IMR-90 (cell line): ENCODE results near the gene SLC25A38. TPM values are rescaled to one million over a fixed set of nuclear protein-coding genes. Genes with fewer than 3 reads are reported as not detected.
A peak's percentile ranks its signal among the peaks of the same experiment; 100 is the strongest.

Experiments
- ATAC-seq: fragments of 200-7000 bp; cut with Tn5 transposase; 2 replicates; pipeline ENCODE4 v1.9.1; 2020; ENCODE audit warnings: low read depth, mild to moderate bottlenecking, moderate library complexity
- BruUV-seq: library from RNA; stranded (reverse); fragments of 400-500 nt; replicated peaks from 2 replicates; lab custom pipeline; 2021; lab: Mats Ljungman, UMichigan
- CTCF ChIA-PET: fragments of 300-600 bp; formaldehyde crosslinking; extraction: SDS; loops from one replicate; lab custom pipeline; 2021; ENCODE audit warnings: antibody characterized with exemption; lab: Yijun Ruan, JAX
- POLR2A ChIA-PET: fragments of 300-600 bp; sonication (Branson Sonifier 250); formaldehyde crosslinking; loops from one replicate; lab custom pipeline; 2022; ENCODE audit warnings: antibody characterized with exemption; ENCODE audit not compliant: unreplicated experiment; lab: Charles Lee
- DNase-seq: peaks from one replicate; pipeline ENCODE4 v3.0.0; 2013
- H2AFZ ChIP-seq: replicated peaks from 2 replicates; pipeline ENCODE3; 2013; ENCODE audit warnings: low read length, mild to moderate bottlenecking; ENCODE audit not compliant: poor library complexity
- H2AK5ac ChIP-seq: 2 replicates; pipeline ENCODE4 v1.6.1; 2013; ENCODE audit warnings: low read depth, low read length, inconsistent platforms
- H2AK9ac ChIP-seq: replicated peaks from 2 replicates; pipeline ENCODE3; 2013; ENCODE audit warnings: mild to moderate bottlenecking, low read depth, low read length, moderate library complexity; ENCODE audit not compliant: poor library complexity
- H2BK120ac ChIP-seq: 2 replicates; pipeline ENCODE4 v1.6.1; 2013; ENCODE audit warnings: low read depth, low read length, inconsistent platforms
- H2BK15ac ChIP-seq: 3 replicates; pipeline ENCODE4 v1.6.1; 2013; ENCODE audit warnings: low read depth, low read length, inconsistent platforms
- H2BK20ac ChIP-seq: 2 replicates; pipeline ENCODE4 v1.6.1; 2013; ENCODE audit warnings: low read depth, mild to moderate bottlenecking, inconsistent platforms, low read length, moderate library complexity
- H2BK5ac ChIP-seq: 2 replicates; pipeline ENCODE4 v1.6.1; 2013; ENCODE audit warnings: mild to moderate bottlenecking, low read depth, low read length, inconsistent platforms; ENCODE audit not compliant: poor library complexity, severe bottlenecking
- H3K14ac ChIP-seq: replicated peaks from 2 replicates; pipeline ENCODE4 v1.6.1; 2013; ENCODE audit warnings: low read depth, low read length, inconsistent platforms
- H3K18ac ChIP-seq: 2 replicates; pipeline ENCODE4 v1.6.1; 2013; ENCODE audit warnings: low read depth, low read length, control low read depth
- H3K23ac ChIP-seq: 2 replicates; pipeline ENCODE4 v1.6.1; 2013; ENCODE audit warnings: low read depth, low read length, inconsistent platforms
- H3K27ac ChIP-seq: 2 replicates; pipeline ENCODE4 v1.5.1; 2013; ENCODE audit warnings: mild to moderate bottlenecking, control low read depth, low read length; ENCODE audit not compliant: insufficient read depth
- H3K27me3 ChIP-seq: 2 replicates; pipeline ENCODE4 v1.6.1; 2013; ENCODE audit warnings: low read length; ENCODE audit not compliant: control insufficient read depth, insufficient read depth
- H3K36me3 ChIP-seq: 2 replicates; pipeline ENCODE4 v1.6.1; 2013; ENCODE audit warnings: low read length, mixed read lengths; ENCODE audit not compliant: control insufficient read depth, insufficient read depth
- H3K4ac ChIP-seq: 2 replicates; pipeline ENCODE4 v1.6.1; 2013; ENCODE audit warnings: low read depth, low read length, inconsistent platforms
- H3K4me1 ChIP-seq: 2 replicates; pipeline ENCODE4 v1.6.1; 2013; ENCODE audit warnings: low read length, mixed read lengths; ENCODE audit not compliant: control insufficient read depth, insufficient read depth
- H3K4me2 ChIP-seq: 2 replicates; pipeline ENCODE4 v1.6.1; 2013; ENCODE audit warnings: low read depth, mild to moderate bottlenecking, control low read depth, low read length, moderate library complexity
- H3K4me3 ChIP-seq: 2 replicates; pipeline ENCODE4 v1.5.1; 2013; ENCODE audit warnings: low read depth, mild to moderate bottlenecking, control low read depth, low read length, moderate library complexity; ENCODE audit not compliant: insufficient read depth
- H3K56ac ChIP-seq: 2 replicates; pipeline ENCODE4 v1.6.1; 2013; ENCODE audit warnings: low read length, inconsistent platforms; ENCODE audit not compliant: insufficient read depth; ENCODE audit errors: extremely low read depth
- H3K79me1 ChIP-seq, 2 experiments: 2 replicates each; pipeline ENCODE4 v1.6.1; 2013; ENCODE audit warnings: low read length in 2 of 2, inconsistent platforms in 1 of 2, low read depth in 1 of 2
- H3K9ac ChIP-seq: 2 replicates; pipeline ENCODE4 v1.6.1; 2013; ENCODE audit warnings: low read depth, low read length, control low read depth
- H3K9me1 ChIP-seq: 2 replicates; pipeline ENCODE4 v1.6.1; 2013; ENCODE audit warnings: low read length, inconsistent platforms; ENCODE audit not compliant: insufficient read depth
- H3K9me3 ChIP-seq: 2 replicates; pipeline ENCODE4 v1.6.1; 2013; ENCODE audit warnings: low read length; ENCODE audit not compliant: control insufficient read depth, insufficient read depth
- H4K20me1 ChIP-seq: 2 replicates; pipeline ENCODE4 v1.6.1; 2013; ENCODE audit warnings: low read length, inconsistent platforms; ENCODE audit not compliant: insufficient read depth
- H4K5ac ChIP-seq: 2 replicates; pipeline ENCODE4 v1.6.1; 2013; ENCODE audit warnings: mild to moderate bottlenecking, low read depth, low read length, control low read depth
- H4K8ac ChIP-seq, 2 experiments: 2 replicates each; pipeline ENCODE4 v1.6.1; 2013; ENCODE audit warnings: low read depth in 2 of 2, low read length in 2 of 2, control low read depth in 1 of 2, inconsistent platforms in 1 of 2
- H4K91ac ChIP-seq: 2 replicates; pipeline ENCODE4 v1.6.1; 2013; ENCODE audit warnings: low read depth, low read length, inconsistent platforms; ENCODE audit not compliant: insufficient read depth
- BHLHE40 ChIP-seq: fragments of 150-350 bp; IDR thresholded peaks from 2 replicates; pipeline ENCODE4 v1.6.1; 2016; ENCODE audit warnings: mild to moderate bottlenecking, low read depth, low read length
- CEBPB ChIP-seq: IDR thresholded peaks from 2 replicates; pipeline ENCODE4 v1.6.1; 2012; ENCODE audit warnings: low read depth, low read length, improper control_type of control experiment
- CHD1 ChIP-seq: IDR thresholded peaks from 2 replicates; pipeline ENCODE4 v1.6.1; 2012; ENCODE audit warnings: low read depth, low read length, improper control_type of control experiment
- CTCF ChIP-seq: conservative IDR thresholded peaks from 2 replicates; pipeline ENCODE4 v1.5.1; 2012; ENCODE audit warnings: mild to moderate bottlenecking, low read depth, low read length, improper control_type of control experiment
- ELK1 ChIP-seq: fragments of 150-350 bp; IDR thresholded peaks from 2 replicates; pipeline ENCODE4 v1.6.1; 2016; ENCODE audit warnings: low read depth, mild to moderate bottlenecking, low read length, moderate library complexity, borderline replicate concordance
- MAFK ChIP-seq: IDR thresholded peaks from 2 replicates; pipeline ENCODE4 v1.6.1; 2012; ENCODE audit warnings: low read depth, low read length, improper control_type of control experiment
- MAZ ChIP-seq: IDR thresholded peaks from 2 replicates; pipeline ENCODE4 v1.6.1; 2012; ENCODE audit warnings: low read depth, mild to moderate bottlenecking, low read length, improper control_type of control experiment, moderate library complexity, borderline replicate concordance
- MXI1 ChIP-seq: IDR thresholded peaks from 2 replicates; pipeline ENCODE4 v1.6.1; 2012; ENCODE audit warnings: low read depth, mild to moderate bottlenecking, low read length, moderate library complexity, borderline replicate concordance
- NFE2L2 ChIP-seq: fragments of 150-350 bp; IDR thresholded peaks from 2 replicates; pipeline ENCODE4 v1.6.1; 2016; ENCODE audit warnings: low read depth, mild to moderate bottlenecking, low read length
- POLR2A ChIP-seq: IDR thresholded peaks from 2 replicates; pipeline ENCODE4 v1.6.1; 2012; ENCODE audit warnings: mild to moderate bottlenecking, low read depth, low read length
- RAD21 ChIP-seq: IDR thresholded peaks from 2 replicates; pipeline ENCODE4 v1.6.1; 2012; ENCODE audit warnings: low read length, improper control_type of control experiment
- RCOR1 ChIP-seq: IDR thresholded peaks from 2 replicates; pipeline ENCODE4 v1.6.1; 2012; ENCODE audit warnings: mild to moderate bottlenecking, low read length, improper control_type of control experiment; ENCODE audit not compliant: insufficient replicate concordance
- RFX5 ChIP-seq: IDR thresholded peaks from 2 replicates; pipeline ENCODE4 v1.8.0; 2012; ENCODE audit warnings: low read depth, mild to moderate bottlenecking, low read length, moderate library complexity
- SMC3 ChIP-seq: fragments of 150-350 bp; IDR thresholded peaks from 2 replicates; pipeline ENCODE4 v1.6.1; 2016; ENCODE audit warnings: low read depth, mild to moderate bottlenecking, antibody characterized with exemption, low read length, moderate library complexity
- WGBS, 2 experiments: methylation state at CpG; one replicate each; pipeline versions ENCODE4 v1.1.5 to v1.1.7; 2013; ENCODE audit warnings: missing lambda C conversion rate in 2 of 2; ENCODE audit not compliant: insufficient read length in 1 of 2; ENCODE audit errors: extremely low coverage in 2 of 2; 5-methylcytosine and 5-hydroxymethylcytosine counted together
- dilution Hi-C: fragments of 300-500 bp; cut with HindIII; formaldehyde crosslinking; loops from one replicate; pipeline ENCODE4 v1.14.3; 2018; ENCODE audit warnings: low sequenced_read_pairs; ENCODE audit not compliant: unreplicated experiment
- in situ Hi-C: fragments of 300-500 bp; cut with MboI; formaldehyde crosslinking; loops from 3 replicates; pipeline ENCODE4 v1.14.3; 2019; ENCODE audit warnings: low sequenced_read_pairs, inconsistent platforms, mixed read lengths
- intact Hi-C: fragments of 100-400 bp; cut with micrococcal nuclease; formaldehyde crosslinking; loops from 2 replicates; pipeline ENCODE4 v1.10.0; 2022
- polyA plus RNA-seq, 3 experiments: library from polyadenylated mRNA; depleted of rRNA; stranded (reverse); fragments of >200 nt; gene quantifications; 2 replicates each; pipeline ENCODE4 v1.2.3, GENCODE V29; 2012; ENCODE audit warnings: low replicate concordance in 1 of 3
- total RNA-seq: library from RNA; depleted of rRNA; stranded (reverse); fragments of >200 nt; gene quantifications from 2 replicates; pipeline ENCODE4 v1.2.3, GENCODE V29; 2012

SLC25A38 gene
- total and polyA plus RNA-seq, 2 of the 4 experiments (the other 2 are of a cell fraction): 17.4 to 22.6 TPM

GRCh38 chr3:39408493-39409372, 25.6 kb downstream of the SLC25A38 start:
- intact Hi-C loops: no loop called here
- Histone ChIP-seq H3K9ac (peak overlapping the region; percentile 96; the same call in 1 of the 2 replicates), H3K9me3 (no peaks in the 10 kb centered on the region), H3K4me2 (peak overlapping the region; percentile 57), H3K36me3 (peaks cover 45% of the 10 kb centered on the region), H3K56ac (no peak overlapping the region), H3K4me3 (no peak overlapping the region), H3K9me1 (peaks cover 8% of the 10 kb centered on the region; the same call in 1 of the 2 replicates), H2BK20ac (no peak overlapping the region), H2AFZ (no peak overlapping the region), H4K8ac (no peak overlapping the region), H3K27ac (no peak overlapping the region), H2BK120ac (no peak overlapping the region), H3K4ac (no peak overlapping the region), H4K91ac (no peak overlapping the region), H4K20me1 (peaks cover 44% of the 10 kb centered on the region), H3K23ac (peak overlapping the region; percentile 76), H3K18ac (no peak overlapping the region), H2BK5ac (no peak overlapping the region), H3K79me1 (peaks cover 22 to 40% of the 10 kb centered on the region in 2 experiments), H2BK15ac (no peak overlapping the region), H2AK5ac (no peak overlapping the region), H3K4me1 (peaks cover 2% of the 10 kb centered on the region; the same call in 1 of the 2 replicates), H3K14ac (no peak overlapping the region), H3K27me3 (no peaks in the 10 kb centered on the region), H4K5ac (no peak overlapping the region), H2AK9ac (peak overlapping the region; percentile 0)
- WGBS, 2 experiments: no CpG with 5 or more reads among the region's 21 CpGs
- dilution Hi-C loops: no loop called here
- no peak for ATAC-seq
- POLR2A ChIA-PET: interaction anchor here (0.6 kb wide), 1 partner anchor 780 kb away, joined by 6 read pairs; no protein-coding TSS in a partner anchor
- no peak for DNase-seq
- in situ Hi-C loops: no loop called here
- BruUV-seq: no TSS peak
- CTCF ChIA-PET: no interaction called here
- TF ChIP-seq CTCF (no peak), POLR2A (no peak), MAZ (no peak), SMC3 (no peak), MXI1 (no peak), NFE2L2 (no peak), ELK1 (no peak), RAD21 (no peak), RFX5 (no peak), CHD1 (no peak), RCOR1 (no peak), MAFK (no peak), BHLHE40 (no peak), CEBPB (no peak)
